ENCODE measurements around the gene AUTS2.

Gene AUTS2

GRCh38 chr7:70448312-70448906 lies 850.1 kb downstream of the AUTS2 start:
- TF ChIP-seq, protein P1, sequence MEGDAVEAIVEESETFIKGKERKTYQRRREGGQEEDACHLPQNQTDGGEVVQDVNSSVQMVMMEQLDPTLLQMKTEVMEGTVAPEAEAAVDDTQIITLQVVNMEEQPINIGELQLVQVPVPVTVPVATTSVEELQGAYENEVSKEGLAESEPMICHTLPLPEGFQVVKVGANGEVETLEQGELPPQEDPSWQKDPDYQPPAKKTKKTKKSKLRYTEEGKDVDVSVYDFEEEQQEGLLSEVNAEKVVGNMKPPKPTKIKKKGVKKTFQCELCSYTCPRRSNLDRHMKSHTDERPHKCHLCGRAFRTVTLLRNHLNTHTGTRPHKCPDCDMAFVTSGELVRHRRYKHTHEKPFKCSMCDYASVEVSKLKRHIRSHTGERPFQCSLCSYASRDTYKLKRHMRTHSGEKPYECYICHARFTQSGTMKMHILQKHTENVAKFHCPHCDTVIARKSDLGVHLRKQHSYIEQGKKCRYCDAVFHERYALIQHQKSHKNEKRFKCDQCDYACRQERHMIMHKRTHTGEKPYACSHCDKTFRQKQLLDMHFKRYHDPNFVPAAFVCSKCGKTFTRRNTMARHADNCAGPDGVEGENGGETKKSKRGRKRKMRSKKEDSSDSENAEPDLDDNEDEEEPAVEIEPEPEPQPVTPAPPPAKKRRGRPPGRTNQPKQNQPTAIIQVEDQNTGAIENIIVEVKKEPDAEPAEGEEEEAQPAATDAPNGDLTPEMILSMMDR (IDR thresholded peaks at IDR 0.05): no peak

GRCh38 chr7:70450731-70451130 lies 852.5 kb downstream of the AUTS2 start:
- TF ChIP-seq, protein P1 (IDR thresholded peaks at IDR 0.05): no peak

- TF ChIP-seq, protein P1 (IDR thresholded peaks at IDR 0.05): no peak
Observed at GRCh38 chr7:70455925-70456324, 857.6 kb downstream of the AUTS2 start.

GRCh38 chr7:70456719-70457118 lies 858.4 kb downstream of the AUTS2 start:
- TF ChIP-seq, protein P1 (IDR thresholded peaks at IDR 0.05): no peak

GRCh38 chr7:70457482-70457881 lies 859.2 kb downstream of the AUTS2 start:
- TF ChIP-seq, protein P1 (IDR thresholded peaks at IDR 0.05): no peak

DNA sequence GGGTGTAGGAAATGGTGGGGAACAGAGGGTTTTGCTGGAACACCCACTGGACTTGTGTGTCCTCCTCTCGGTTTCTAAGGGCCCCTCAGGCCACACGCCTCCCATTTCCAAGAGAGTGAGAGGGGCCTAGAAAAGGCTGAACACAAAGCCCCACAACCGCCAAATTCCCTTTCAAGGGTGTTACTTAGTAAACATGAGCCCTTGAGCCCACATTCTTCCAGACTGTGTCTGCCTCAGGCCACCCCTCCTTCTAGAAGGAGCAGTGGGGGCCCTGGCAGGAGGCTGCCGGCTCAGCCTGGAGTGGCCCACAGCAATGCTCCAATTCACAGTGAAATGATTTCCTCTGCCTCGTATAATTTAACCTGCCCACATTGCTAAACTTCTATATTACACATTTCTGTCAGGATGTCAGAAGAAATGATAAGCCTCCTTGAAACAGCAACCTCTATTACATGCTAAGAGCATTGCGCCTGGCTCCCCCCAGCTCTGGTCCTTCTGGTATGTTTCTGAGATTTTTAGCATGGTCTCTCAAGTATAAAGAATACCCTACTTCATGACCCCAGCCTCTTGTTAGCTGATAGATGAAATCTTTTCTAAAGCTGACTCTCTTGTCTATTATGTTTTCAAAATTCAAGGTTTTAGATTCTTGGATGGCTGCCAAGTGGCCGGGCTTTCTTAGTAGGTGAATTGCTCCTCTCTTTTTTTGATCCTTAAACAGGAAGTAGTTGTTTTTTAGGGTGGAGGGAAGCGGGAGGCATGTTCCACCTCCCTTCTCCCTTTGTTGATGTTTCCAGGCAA lies 859.8 kb downstream of the AUTS2 start:
- TF ChIP-seq, protein P1 (IDR thresholded peaks at IDR 0.05): no peak

- TF ChIP-seq, protein P1 (IDR thresholded peaks at IDR 0.05): no peak
Observed at GRCh38 chr7:70458745-70459144, 860.5 kb downstream of the AUTS2 start.

All from LNCAP (cell line).